Tongue (tissue), 2 donors: ENCODE data around the gene MED19. TPM values are rescaled to one million over a fixed set of nuclear protein-coding genes. Genes with fewer than 3 reads are reported as not detected.
"Not testable (repeated sequence)": the region's sequence is repeated elsewhere in the genome, so short reads cannot be mapped to it uniquely, and the experiment has no call there.

Experiments
- DNase-seq: peaks from one replicate; pipeline ENCODE4 v3.0.0-alpha.2; 2015
- total RNA-seq: library from RNA; depleted of rRNA; stranded (reverse); fragments of >200 nt; gene quantifications from one replicate; pipeline ENCODE4 v1.2.3, GENCODE V29; 2014

MED19 gene
- total RNA-seq: 11.0 TPM

- DNase-seq: peak; percentile 80
Measured at GRCh38 chr11:57711414-57712255, at the start of gene MED19. Gene MED19, minus strand, starts transcription at chr11:57712215. Its CDS starts 36 bp downstream, at chr11:57712179.

GRCh38 chr11:57758174-57758573 lies 46.2 kb upstream of the MED19 start:
- no peak for DNase-seq

DNA sequence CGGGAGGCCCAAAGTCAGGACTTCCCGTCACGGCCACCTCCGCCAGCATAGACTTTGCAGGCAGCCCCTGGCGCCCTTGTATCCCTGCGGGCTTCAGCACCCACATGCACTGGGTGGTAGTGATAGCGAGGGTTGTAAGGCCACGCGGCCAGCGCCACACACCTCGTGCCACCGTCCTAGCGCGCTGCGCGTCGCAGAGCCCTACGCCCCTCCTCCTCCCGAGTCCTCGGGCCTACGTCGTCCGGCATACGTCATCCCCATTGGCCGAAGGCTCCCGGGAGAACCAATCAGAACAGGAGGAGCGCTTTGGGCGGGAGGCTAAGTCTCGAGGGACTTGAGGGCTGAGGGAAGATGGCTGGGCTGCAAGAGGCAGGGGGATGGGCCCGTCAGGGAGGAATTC lies 40.9 kb upstream of the MED19 start:
- DNase-seq: no peak

- peak; percentile 53 for DNase-seq
Measured at GRCh38 chr11:57751676-57752253, 39.8 kb upstream of the MED19 start, which contains the start of gene BTBD18. Gene BTBD18, minus strand, starts transcription at chr11:57751819. Its CDS starts 631 bp downstream, at chr11:57751188.

DNA sequence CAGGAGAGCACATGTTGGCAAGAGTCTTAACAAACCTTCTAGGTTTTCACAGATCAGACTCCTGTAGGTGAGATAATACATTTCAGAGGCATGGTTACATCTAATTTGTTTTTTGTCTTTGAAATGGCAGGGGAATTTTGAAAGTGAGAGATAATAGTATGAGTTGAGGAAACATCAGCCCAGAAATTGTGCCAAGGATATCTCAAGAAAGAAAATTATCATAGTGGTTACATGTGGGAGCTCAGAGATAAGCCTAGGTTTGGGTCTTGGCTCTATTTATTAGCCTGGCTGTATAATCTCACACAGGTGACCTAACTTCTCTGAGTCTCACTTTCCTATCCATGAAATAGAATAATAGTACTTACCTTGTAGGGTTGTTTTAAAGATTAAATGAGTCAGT lies 39.2 kb upstream of the MED19 start:
- DNase-seq: no peak

GRCh38 chr11:57746920-57747319 lies 34.9 kb upstream of the MED19 start:
- no peak for DNase-seq

GRCh38 chr11:57745206-57745605 lies 33.2 kb upstream of the MED19 start:
- no peak for DNase-seq

DNA sequence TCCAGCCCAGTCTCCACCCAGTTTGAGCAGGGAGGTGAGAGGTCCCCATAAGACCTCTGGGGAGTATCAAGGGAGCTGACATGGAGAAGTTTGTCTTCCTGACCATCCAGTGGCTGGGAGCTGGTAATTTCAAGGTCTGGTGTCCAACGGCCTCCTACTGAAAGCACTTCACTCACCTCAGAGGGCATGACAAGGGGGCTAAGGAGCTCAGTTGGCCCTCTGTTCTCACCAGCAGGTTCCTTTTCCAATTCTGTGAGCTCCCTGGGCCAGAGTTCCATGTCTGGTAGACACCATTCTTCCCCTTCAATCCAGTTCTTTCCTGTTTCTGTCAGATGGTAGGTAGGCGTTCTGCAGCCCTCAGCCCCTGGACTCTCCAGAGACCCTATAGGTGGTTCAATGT lies 32.3 kb upstream of the MED19 start:
- no peak for DNase-seq

DNA sequence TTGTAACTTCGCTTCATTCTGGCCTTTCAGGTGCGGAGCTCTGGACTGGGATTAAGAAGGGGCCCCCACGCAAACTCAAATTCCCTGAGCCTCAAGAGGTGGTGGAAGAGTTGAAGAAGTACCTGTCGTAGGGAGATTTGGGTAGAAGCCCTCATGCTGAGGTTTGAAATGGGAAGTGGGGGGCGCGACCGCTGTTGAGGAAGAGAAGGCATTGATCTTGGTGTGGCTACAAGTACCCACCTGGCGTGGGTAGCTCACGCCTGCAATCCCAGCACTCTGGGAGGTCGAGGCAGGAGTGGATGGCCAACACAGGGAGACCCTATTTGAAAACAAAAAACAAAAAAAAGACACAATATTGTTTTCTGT lies 30.1 kb upstream of the MED19 start:
- DNase-seq: no peak

DNA sequence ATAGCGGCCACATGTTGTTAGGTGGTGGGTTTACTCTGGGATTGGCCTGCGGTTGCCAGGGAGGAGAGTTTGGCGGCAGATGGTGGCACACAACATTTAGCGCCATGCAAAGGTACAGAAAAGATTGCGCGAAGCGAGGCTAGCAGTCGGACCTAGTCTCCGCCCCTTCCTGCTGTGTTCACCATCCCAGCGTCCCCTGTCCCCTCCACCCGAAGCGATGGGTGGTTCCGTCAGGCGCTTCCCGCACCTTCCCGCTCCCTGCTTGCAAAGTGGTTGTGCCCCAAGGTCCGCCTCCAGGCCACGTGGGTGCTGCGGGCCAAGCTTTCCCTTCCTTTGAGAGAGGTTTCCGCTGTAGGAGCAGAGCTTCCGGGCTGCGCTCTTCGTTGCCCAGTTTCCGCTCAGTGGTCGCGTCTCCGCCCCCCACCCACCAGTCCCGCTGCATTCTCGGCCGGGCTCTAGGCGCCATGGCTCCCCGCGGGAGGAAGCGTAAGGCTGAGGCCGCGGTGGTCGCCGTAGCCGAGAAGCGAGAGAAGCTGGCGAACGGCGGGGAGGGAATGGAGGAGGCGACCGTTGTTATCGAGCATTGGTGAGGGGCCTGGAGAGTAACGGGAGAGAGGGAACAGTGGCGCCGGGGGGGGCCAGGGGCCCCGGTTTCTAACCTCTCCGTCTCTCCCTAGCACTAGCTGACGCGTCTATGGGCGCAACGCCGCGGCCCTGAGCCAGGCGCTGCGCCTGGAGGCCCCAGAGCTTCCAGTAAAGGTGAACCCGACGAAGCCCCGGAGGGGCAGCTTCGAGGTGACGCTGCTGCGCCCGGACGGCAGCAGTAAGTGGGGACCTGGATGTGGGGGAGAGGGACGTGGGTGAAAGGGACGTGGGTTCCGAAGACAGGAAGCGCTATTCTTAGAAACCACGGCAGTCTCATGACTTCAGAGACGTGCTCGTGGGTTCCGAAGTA lies 29.4 kb upstream of the MED19 start, which contains the start of gene SELENOH:
Gene SELENOH, plus strand, starts transcription at position 360 of the 955 bp plus-strand sequence. Its CDS starts 105 bp downstream, at position 465.
- DNase-seq: peak; percentile 98

DNA sequence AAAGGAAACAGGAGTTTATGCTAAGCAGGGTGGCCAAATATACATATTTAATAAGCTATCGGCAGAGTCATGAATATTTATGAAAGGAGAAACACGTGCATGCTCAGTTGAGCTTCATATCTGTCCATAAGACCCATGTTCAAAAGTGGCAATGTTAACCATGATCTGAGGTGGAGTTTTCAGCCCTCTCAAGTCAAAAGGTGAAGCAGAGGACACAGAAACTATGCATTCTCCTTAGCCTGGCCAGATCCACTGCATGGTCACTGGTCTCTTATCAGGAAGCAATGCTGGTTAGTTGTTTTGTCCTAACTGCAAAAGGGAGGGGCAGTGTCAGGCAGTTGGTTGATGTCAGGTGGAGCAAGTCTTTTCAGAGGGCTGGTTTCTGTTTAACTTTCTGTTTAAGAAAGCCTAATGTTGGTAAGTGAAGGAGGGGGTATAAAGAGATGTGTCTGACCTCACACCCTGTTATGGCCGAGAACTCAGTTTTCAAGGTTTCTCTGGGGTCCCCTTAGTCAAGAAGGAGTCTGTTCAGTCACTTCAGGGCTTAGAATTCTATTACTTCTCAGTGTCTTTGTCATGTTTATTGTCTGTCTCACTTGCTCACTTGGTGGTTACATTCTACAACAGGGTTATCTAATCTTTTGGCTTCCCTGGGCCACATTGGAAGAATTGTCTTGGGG lies 23.7 kb upstream of the MED19 start:
- no peak for DNase-seq

DNA sequence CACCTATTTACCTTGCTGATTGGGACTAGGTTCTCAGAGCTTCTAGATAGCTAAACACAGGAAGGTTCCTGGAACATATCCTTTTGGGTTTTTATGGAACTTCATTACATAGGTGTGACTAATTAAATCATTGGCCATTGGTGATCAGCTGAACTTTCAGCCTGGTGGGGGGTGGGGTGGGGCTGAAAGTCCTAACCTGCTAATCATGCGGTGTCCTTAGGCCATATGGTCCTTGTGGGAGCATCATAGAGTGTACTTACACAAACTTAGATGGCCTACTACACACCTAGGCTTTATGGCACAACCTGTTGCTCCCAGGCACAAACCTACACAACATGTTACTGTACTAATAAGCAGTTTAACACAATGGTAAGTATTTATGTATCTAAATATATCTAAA lies 20.6 kb upstream of the MED19 start:
- no peak for DNase-seq

GRCh38 chr11:57729479-57729878 lies 17.5 kb upstream of the MED19 start:
- DNase-seq: no peak

GRCh38 chr11:57728829-57729228 lies 16.8 kb upstream of the MED19 start:
- no peak for DNase-seq

DNA sequence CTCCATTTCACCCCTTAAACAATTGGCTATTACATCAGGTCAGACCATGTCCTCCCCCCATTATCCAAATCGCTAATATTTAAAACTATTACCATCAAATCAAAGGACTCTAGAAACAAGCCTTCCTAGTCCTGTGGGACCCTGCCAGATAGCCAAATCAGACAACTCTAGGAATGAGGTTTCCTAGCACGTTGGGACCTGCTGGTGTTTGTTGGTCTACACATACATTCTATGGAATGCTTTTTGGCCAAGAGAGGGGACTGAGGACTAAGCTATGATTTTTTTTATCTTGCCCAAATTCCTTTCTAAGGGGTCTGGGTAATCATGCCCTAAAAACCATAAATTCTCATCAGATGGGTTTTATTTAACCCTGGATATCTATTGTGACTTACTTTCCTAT lies 15.2 kb upstream of the MED19 start:
- no peak for DNase-seq

GRCh38 chr11:57716726-57717125 lies 4.7 kb upstream of the MED19 start:
- not testable (repeated sequence) for DNase-seq

- DNase-seq: no peak
Measured at GRCh38 chr11:57713835-57714234, 1.8 kb upstream of the MED19 start.

DNA sequence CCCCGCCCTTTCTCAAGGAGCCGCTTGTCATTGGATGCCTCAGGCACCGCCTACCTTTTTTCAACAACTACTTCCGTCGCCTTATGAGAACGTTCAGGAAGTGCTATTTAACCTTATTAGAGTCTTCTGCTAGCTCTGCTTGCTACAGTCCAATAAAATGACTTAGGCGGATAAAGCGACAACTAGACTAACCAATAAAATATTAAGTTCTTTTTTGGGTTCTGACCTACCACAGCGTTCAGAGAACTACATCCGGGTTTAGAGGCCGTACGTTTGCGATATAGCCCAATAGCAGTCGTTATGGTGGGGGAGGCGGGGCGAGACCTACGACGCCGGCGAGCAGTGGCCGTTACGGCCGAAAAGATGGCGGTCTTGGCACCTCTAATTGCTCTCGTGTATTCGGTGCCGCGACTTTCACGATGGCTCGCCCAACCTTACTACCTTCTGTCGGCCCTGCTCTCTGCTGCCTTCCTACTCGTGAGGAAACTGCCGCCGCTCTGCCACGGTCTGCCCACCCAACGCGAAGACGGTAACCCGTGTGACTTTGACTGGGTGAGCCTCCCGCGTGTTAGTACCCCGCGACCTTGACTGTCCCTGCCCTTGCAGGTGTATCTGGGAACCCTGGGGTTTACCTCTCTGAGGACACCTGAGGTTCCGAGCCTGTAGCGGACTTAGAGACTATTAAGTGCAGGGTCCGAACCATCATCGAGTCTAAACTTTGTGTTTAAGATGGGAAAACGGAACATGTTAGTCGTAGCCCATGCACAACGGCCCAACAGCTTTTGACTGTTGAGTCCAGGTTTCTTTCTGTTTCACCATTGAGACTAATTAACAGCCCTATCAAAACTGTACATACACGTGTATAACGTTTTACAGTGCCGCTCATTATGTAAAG lies 488 bp upstream of the MED19 start, which contains the start of gene TMX2:
Gene TMX2, plus strand, starts transcription at position 338 of the 895 bp plus-strand sequence. Its CDS starts 26 bp downstream, at position 364.
- DNase-seq: peak; percentile 99

- DNase-seq: no peak
Measured at GRCh38 chr11:57709802-57710367, 2.1 kb downstream of the MED19 start.

DNA sequence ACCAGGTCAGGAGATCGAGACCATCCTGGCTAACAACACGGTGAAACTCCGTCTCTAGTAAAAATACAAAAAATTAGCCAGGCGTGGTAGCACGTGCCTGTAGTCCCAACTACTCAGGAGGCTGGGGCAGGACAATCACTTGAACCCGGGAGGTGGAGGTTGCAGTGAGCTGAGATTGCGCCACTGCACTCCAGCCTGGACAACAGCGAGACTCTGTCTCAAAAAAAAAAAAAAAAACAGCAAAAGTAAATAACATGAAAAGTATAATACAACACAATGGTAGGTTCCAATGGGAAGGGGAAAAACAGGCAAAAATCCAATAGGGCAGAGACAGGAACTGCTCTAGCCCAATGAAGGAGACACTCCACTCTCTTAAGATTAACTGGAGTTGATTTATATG lies 6.6 kb downstream of the MED19 start:
- not testable (repeated sequence) for DNase-seq
